ENCODE data around the gene MGLL.

DNA sequence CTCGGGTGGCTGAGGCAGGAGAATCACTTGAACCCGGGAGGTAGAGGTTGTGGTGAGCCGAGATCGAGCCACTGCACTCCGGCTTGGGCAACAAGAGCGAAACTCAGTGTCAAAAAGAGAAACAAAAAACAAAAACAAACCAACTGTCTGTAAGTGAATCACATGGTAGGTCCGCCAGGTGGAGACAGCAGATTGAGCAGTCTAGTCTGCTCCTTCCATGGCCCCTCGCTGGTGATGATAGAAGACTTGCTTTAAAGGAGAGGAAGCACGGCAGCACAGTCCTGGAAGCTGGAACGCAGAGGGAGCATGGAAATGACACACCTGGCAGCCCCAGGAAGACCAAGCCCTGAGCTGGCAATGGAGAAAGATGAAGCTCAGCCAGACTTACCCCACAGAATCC lies 31.4 kb upstream of the MGLL start:
- TF ChIP-seq EZH2 (IDR thresholded peaks at IDR 0.05) (no peak), FOXP2 (optimal IDR thresholded peaks at IDR 0.05; ENCODE audit: control extremely low read depth, extremely low read length, insufficient read depth) (no peak)

Measured in SK-N-MC (cell line).